NCI-H510A treated with DMSO at 0.1 percent for 48 hours (cell line): ENCODE data around the gene NPPA.
"Not testable (repeated sequence)": the region's sequence is repeated elsewhere in the genome, so short reads cannot be mapped to it uniquely, and the experiment has no call there.

Experiments
- DNase-seq: peaks from one replicate; lab custom pipeline; 2025; lab: John Stamatoyannopoulos, UW

The NPPA gene

GRCh38 chr1:11847667-11848372 is at the start of gene NPPA:
Gene NPPA, minus strand, starts transcription at chr1:11847783. Its CDS starts 99 bp downstream, at chr1:11847684.
- peak; percentile 96 for DNase-seq

GRCh38 chr1:11894501-11894900 is 46.9 kb upstream of the NPPA start:
- not testable (repeated sequence) for DNase-seq

DNA sequence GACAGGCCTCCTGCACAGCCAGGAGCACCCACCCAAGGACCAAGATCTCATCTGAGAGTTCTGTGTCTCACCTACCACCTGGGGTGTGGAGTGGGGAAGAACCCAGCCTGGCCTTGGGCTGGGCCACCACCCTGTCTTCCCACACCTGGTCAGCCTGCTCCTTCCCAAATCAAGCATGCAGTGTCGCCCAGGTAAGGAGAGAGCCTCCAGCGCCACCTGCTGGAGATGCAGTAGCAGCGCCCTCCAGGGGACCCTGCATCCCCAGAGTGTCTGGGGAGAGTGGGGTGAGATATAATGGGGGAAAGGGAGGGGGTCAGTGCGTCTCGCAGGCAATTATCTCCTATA is 46.3 kb upstream of the NPPA start:
- peak; percentile 89 for DNase-seq

- DNase-seq = no peak
Measured at GRCh38 chr1:11891433-11892186, 44.0 kb upstream of the NPPA start.

- DNase-seq = no peak
Measured at GRCh38 chr1:11888877-11889208, 41.3 kb upstream of the NPPA start.

DNA sequence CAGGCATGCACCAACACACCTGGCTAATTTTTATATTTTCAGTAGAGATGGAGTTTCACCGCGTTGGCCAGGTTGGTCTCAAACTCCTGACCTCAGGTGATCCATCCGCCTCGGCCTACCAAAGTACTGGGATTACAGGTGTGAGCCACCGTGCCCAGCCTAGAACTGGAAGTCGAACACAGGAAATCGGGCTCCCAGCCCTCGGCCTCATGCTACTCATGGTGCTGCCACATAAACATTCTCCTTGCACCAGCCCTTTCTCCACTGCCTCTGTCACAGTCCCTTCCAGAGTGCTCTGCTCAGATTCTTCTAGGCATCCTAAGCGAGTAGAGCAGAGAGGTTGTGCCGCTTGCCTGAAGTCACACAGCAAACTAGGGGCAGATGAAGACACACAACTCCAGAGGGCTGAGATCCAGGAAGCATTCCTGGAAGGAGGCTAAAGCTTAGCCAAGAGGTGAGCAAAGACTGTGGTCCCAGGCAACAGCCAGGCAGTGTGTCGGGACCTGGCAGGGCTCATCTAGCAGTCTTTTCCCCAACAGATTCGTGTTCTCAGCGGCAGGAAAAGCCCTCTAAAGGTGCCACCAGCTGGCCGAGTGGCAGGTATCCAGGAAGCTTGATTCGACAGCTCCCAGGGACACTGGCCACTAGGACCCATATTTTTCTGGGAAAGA is 40.8 kb upstream of the NPPA start:
- no peak for DNase-seq

GRCh38 chr1:11887666-11888007 is 40.1 kb upstream of the NPPA start:
- DNase-seq = no peak

GRCh38 chr1:11886986-11887665 is 39.5 kb upstream of the NPPA start:
- no peak for DNase-seq

DNA sequence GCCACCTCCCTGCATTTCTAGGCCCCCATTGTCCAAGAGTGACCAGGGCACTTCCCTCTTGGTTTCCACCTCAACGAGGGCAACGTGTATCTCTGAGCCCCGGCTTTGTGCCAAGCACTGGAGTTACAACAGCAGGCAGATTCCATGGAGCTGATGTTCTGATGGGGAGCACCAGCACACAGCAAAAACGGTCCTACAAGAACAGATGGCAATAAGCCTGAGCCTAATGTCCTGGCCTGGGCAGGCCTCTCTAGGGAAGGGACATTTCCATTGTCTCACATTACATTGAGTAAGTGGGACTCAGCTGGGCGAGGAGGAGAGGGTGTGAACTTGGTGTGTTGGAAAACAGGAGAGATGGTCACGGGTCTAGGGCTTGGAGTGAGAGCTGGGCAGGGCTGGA is 38.3 kb upstream of the NPPA start:
- no peak for DNase-seq

GRCh38 chr1:11882814-11883538 is 35.4 kb upstream of the NPPA start:
- DNase-seq = peak; percentile 67

- DNase-seq = no peak
Measured at GRCh38 chr1:11881749-11882441, 34.3 kb upstream of the NPPA start.

DNA sequence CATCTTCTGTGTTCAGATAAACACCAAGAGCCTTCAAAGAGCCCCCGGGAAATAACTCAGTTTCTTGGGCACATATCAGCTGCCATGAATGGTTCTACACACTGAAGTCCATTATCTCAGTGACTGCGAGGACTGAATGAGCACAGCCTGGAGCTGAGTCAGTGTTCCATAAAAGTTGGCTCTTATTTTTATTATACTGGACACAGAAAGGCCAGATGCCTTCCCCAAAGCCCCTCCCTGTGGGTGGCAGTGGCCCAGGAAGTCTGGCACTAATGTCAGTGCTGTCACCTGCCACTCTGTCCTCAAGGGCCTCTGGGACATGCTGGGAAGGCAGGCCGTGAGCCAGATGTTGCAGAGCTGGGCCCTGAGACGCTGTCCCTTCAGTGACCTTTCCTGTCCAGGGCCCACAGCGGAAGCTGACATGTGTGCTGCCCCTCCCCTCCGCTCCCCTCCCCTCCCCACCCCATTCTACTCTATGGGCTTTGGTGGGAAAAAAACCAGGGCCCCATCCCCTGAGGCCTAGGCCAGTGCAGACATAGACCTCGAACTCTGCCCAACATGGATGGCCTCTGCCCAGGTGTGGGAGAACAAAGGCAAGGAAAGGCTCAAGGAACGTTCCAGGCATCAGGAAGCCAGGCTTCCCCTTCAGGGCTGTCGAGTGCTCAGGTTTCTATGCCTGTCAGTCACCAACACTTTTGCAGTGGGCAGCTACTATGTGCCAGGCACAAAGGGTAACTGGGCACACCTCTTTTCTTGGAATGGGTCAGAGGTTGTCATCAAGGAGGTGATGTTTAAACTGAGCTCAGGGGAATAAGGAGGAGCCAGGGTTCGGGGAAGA is 33.5 kb upstream of the NPPA start:
- DNase-seq = peak; percentile 59

DNA sequence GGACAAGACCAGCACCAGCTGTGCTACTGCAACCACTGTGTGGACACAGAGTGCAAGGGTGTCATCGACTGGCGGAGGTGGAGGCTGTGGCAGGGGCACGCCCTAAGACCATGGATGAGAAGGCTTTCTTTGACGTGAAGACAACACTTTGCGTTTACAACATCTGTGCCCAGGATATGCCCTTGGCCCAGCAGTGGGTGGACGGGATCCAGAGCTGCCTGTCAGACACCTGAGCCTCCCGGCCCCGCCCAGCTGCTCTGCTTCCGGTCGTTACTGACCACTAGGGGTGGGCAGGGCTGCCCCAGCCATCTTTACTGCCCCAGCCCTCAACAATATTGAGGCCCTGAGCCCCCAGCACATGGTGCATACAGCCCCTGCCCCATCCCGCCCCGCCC is 32.6 kb upstream of the NPPA start:
- peak; percentile 18 for DNase-seq

GRCh38 chr1:11879311-11880180 is 32.0 kb upstream of the NPPA start:
- DNase-seq = no peak

DNA sequence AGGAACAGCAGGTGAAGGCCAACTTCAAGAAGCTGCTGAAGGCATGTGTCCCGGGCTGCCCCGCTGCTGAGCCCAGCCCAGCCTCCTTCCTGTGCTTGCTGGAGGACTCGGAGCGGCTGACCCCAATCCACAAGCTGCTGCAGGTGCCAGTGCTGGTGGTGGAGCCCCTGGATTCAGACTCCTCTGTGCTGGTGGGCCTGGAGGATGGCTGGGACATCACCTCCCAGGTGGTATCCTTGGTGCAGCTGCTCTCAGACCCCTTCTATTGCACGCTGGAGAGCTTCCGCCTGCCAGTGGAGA is 31.3 kb upstream of the NPPA start:
- no peak for DNase-seq

DNA sequence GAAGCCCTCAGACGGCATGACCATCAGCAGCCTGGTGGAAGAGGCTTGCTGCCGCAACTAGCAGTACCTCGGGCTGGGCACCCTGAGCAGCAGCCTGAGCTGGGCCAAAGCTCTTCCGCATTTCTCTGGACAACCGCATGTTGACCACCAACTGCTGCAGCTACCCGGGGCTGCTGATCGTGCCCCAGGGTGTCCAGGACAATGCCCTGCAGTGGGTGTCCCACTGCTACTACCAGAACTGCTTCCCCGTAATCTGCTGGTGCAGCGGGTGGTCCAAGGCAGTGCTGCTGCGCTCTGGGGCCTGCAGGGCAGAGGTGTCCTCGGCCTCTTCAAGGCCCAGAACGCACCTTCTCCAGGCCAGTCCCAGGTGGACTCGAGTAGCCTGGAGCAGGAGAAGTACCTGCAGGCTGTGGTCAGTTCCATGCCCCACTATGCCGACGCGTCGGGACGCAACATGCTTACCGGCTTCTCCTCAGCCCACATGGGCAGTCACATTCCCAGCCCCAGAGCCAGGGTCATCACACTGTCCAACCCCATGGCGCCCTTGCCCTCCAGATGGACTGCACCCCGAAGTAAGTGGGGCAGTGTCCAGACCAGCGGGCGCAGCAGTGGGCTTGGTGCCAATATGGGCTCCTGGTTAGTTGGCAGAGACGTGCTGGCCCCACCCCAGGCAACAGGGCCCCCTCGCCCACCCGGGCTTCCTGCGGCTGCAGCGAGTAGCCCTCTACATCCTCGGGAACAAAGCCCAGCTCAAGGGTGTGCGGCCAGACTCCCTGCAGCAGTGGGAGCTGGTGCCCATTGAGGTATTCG is 30.7 kb upstream of the NPPA start:
- no peak for DNase-seq

GRCh38 chr1:11877074-11877473 is 29.5 kb upstream of the NPPA start:
- DNase-seq = no peak

- DNase-seq = no peak
Measured at GRCh38 chr1:11875094-11875493, 27.5 kb upstream of the NPPA start.

DNA sequence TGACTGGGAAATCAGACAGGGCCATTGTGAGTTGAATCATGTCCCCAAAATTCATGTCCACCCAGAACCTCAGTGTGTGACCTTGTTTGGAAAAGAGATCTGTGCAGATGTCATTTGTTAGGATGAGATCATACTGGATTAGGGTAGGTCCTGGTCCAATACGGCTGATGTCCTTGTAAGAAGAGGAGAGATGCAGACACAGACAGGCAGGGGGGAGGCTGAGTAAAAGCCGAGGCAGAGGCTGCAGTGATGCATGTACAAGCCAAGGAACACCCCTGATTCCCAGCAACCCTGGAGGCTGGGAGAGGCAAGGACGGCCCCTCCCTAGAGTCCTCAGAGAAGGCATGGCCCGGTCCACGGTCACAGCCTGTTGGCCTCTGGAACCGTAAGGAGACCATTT is 27.0 kb upstream of the NPPA start:
- DNase-seq = no peak
